SKM-1 (cell line): ENCODE data around the gene RBBP8NL.

Experiments
- DNase-seq: peaks from one replicate; lab custom pipeline; 2025; ENCODE audit not compliant: unreplicated experiment; lab: John Stamatoyannopoulos, UW

The RBBP8NL gene

DNA sequence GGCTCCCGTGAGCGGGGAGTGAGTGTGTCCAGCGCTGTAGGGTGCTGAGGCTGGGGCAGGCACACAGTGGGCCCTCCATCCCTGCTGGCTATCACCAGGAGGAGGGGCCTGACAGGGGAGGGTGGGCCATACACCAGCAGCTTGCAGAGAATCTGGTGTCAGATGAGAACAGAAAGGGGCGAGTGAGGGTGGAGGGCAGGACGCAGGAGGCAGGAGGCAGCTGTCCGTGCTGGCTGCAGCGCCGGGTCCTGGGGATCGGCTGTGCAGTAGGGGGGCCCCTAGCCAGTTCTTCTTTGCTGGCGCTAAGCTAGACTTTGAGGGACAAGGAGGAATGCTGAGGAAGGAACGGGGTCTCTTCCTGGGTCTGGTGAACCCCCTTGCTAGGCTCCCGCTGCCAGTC lies 18.7 kb downstream of the RBBP8NL start:
- no peak for DNase-seq

DNA sequence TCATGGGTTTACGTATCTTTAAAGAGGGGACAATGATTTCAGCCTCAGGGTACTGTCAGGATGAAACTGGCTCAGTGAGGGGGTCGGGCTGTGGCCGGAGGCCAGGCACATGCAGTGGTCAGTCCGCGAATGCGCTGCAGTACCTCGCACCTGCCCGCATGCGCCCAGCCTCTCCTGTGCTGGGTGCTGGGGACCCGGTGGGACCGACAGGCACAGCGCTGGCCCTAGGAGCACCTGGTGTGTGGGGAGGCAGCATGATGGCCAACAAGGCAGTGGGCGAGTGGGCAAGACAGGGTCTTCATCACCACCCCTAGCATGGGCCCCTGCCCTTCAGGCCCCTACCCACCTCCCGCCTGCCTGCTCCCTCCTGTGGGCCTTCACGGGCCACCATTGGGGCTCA lies 19.3 kb downstream of the RBBP8NL start:
- DNase-seq: no peak

DNA sequence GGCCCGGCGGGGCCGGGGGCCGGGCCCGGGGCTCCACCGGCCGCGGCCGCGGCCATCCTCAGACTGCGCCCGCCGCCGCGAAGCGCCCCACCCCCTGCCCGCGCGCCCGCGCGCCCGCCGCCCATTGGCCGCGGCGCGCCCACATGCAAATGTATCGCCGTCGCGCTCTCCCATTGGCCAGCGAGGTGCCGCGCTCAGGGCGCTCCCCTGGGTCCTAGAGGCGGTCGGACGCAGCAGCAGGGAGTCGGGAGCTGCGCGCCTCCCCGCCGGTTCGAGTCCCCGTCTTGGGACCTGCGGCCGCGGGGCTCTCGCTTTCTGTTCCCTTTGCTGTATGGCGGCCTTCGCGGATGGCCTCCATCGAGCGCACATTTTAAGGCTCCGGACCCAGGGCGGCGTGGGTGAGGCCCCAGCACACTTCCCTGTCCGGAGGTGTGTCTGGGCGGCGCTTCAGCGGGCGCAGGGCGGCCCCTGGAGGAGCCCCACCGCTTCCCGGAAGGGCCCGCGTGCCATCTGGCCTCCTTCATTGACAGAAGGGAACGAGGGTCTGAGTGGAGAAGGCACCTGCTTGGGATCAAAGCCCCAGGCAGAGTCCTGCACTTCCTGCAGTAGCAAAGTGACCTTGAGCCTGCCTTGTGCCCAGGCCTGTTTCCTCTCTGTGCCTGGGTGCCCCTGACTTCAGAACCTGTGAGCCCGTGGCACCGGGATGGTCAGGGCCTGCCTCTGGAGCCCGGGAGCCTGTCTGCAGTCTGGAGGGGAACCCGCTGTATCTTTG lies 19.9 kb downstream of the RBBP8NL start, which contains the start of gene CABLES2:
Gene CABLES2, minus strand, starts transcription at position 65 of the 772 bp plus-strand sequence. Its CDS starts 9 bp downstream, at position 56.
- peak; percentile 82 for DNase-seq

- no peak for DNase-seq
These were observed 20.6 kb downstream of the RBBP8NL start for GRCh38 chr20:62406635-62407176.

DNA sequence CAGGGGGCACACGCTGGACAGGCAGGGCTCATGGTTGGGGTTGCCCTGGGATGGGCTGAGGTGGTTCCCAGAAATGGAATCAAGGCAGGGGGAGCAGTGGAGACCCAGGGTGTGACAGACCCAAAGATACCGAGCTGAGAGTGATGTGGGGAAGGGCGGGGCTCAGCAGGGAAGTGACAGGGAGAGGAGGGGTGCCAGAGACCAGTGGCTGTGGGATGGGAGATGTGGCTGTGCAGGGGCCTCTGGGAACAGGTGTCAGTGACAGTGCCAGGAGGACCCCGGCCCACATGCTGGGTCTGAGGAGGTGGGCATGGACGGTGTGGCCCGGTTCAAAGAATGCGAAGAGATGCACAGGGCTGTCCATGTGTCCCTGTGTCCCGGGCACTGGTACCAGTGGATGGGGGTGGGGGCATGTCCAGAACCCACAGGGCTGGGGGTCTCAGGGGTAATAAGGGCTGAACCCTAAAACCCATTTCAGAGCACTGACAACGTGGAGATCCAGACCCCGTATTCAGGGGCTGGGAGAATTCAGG lies 21.3 kb downstream of the RBBP8NL start:
- no peak for DNase-seq

DNA sequence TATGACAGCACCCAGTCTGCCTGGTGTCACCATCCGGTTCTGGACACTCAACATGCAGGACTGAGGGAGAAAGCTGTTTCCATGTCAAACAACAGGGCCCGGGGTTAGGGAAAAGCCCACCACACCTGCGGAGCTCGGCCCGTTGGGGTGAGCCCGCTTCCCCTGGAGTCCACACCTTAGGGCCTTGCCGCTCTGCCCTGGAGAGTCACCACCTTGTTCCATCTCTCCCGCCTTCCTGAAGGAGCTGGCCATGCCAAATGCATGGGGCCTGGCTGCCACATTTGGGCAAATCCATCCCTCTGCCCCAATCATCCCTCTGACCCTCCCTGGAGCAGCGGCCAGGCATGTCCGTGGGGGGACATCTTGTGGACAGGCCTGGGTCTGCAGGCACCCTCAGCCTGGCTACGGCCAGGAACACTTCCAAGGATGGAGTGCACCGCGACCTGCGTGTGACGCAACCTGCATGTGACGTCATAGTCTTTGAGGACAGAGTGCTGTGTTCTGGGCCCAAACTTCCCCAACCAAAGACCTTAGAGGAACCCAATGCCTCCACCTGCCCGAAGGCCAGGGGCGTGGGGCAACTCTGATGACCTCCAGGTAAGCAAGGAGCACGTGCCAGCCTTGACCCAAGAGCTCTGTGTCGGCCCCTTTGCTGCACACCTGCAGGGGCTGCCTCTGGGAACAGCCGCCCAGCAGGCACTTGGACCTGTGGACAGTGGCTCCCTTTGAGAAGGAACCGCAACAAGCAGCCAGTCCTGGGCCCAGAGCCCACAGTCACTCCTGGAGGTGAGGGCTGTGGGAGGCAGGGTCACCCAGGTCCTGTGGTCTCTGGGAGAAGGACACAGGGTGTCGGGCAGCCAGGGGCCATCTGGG lies 22.0 kb downstream of the RBBP8NL start:
- peak; percentile 14 for DNase-seq

GRCh38 chr20:62404761-62405107 lies 22.6 kb downstream of the RBBP8NL start:
- DNase-seq: no peak

GRCh38 chr20:62404112-62404665 lies 23.1 kb downstream of the RBBP8NL start:
- no peak for DNase-seq

DNA sequence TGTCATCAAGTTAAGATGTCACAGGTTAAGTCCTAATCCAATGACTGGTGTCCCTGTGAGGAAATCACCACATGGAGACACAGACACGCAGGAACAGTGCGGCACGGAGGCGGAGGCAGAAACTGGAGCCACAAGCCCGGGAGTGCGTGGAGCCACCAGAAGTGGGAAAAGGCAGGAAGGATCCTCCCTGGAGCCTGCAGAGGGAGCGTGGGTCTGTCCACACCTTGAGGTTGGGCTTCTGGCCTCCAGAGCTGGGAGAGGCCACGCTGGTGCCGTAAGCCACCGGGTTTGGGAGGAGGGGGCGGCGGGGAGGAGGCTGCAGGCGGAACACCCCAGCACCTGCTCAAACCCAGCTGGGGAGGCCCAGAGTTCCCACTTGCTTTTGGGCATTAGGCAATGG lies 24.0 kb downstream of the RBBP8NL start:
- no peak for DNase-seq

DNA sequence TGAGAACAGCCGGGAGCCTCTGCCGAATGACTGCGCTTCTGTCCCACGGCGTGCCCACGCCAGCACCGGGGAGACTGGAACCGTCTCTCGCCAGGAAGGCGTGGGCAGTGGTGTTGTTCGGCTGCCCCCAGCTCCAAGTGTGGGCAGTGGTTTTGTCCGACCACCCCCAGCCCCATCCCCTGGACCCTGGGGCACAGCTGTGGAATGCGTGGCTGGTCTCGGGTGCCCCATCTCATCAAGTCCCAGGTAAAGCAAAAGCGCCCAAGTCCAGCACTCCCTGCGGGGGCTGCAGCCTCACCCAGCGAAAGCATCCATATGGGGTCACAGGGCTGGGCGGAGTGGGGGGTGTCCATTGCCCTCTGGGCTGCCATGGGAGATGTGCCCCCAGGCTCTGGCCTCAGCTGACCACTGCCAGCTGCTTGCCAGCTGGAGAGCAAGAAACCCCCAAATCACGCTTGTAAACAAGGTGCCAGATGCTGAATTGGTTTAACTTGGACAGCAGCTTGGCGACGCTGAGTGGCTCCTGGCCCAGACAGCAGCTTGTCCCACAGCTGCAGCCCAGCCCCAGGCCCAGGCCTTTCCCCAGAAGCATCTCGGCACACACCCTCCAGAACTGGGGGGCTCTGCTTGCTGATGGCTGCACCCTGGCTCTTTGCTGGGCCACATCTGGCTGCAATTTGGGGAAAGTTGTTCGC lies 24.7 kb downstream of the RBBP8NL start:
- no peak for DNase-seq

- DNase-seq: no peak
These were observed 26.0 kb downstream of the RBBP8NL start for GRCh38 chr20:62401331-62401779.

GRCh38 chr20:62400541-62400940 lies 26.8 kb downstream of the RBBP8NL start:
- DNase-seq: no peak

DNA sequence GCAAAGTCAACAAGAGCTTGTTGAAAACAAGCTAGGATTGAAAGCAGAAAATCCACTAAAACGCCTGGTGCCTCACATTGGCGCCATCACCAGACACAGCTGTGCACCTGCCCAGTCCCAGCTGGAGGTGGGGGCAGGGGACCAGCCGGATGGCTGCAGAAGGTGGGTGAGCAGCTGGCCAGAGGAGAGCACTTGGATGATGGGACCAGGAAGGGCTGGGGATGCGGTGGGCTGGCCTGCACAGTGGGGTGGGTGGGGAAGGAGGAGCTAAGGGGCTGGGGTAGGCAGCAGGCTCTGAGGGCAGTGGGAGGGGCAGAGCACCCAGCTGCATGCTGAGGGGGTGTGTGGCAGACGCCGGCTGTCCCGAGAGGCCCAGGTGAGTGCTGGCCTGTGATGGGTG lies 27.3 kb downstream of the RBBP8NL start:
- no peak for DNase-seq

DNA sequence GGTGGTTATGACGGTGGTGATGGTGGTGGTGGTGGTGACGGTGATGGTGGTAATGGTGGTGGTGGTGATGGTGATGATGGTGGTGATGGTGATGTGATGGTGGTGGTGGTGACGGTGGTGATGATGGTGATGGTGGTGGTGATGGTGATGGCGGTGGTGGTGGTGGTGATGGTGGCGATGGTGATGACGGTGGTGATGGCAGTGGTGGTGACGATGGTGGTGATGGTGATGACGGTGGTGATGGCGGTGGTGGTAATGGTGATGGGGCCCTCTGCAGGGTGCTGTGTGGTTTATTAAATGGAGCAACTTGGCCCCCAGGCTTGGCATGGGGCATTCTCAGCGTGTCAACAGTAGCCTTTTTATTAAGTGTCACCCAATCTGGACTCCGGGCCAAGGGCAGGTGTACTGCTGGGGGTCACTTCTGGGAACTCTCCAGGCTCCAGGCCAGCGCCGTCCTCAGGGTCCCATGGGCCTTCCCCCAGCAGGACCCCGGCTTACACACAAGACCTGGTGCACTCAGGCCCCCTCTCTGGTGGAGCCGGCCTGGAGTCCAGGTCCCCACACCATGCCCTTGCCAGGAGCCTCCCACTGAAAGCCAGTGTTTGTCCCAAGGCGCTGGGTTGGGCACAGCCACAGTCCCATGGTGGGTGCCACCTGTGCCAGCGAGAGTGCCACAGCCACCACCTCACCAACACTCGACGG lies 29.1 kb downstream of the RBBP8NL start:
- no peak for DNase-seq

DNA sequence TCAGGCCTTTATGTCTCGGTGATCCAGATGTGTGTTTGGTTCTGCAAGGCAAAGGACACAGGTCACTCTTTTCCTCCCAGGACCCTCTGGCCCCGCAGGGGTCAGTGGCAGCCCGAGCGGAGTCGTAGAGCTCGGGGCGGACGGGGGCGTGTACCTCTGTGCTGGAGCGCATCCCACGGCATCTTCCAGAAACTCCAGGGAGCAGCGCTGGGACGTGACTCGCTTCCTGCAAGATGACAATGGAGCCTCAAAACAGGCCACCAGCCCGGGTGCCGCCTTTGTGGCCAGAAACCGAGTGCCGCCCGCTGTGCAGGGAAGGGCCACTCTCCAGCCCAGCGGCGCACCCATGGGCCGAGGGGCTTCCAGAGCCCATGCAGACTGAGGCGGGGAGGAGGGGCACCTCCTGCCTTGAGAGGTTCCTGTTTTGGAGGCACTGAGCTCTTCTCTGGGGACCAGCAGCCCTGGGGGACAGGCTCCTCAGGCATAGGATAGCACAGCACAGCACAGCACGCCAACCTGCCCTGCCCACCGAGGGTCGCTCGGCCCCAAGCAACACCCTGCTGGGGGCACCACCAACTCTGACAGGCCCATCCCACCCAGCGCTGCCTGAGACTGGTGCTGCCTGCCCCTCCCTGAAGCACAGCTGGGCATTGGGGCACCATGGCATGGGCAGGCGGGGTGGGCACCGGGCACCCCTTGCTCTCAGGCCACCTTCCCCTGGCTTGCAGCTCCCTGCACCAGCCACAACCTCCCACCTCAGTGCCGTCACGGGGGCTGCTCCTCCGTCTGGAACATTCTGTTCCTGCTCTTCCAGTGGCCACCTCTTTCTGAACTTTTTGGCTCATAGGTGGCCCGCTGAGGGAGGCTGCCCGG lies 30.7 kb downstream of the RBBP8NL start:
- DNase-seq: no peak

- DNase-seq: no peak
These were observed 31.8 kb downstream of the RBBP8NL start for GRCh38 chr20:62395311-62396242.

- no peak for DNase-seq
These were observed 32.8 kb downstream of the RBBP8NL start for GRCh38 chr20:62394248-62395245.
